HG03064 (cell line): ENCODE results near the gene ZNF185.

Source experiments
- ATAC-seq: cut with Tn5 transposase; IDR thresholded peaks from one replicate; pipeline ENCODE4 v1.9.1; 2021; ENCODE audit warnings: low read depth; ENCODE audit not compliant: unreplicated experiment

Gene ZNF185

GRCh38 chrX:152893980-152894610, 3.8 kb upstream of the ZNF185 start:
- no peak for ATAC-seq

GRCh38 chrX:152895121-152895520, 2.7 kb upstream of the ZNF185 start:
- no peak for ATAC-seq

- ATAC-seq, result no peak
Observed at GRCh38 chrX:152895724-152896420, 2.0 kb upstream of the ZNF185 start.

DNA sequence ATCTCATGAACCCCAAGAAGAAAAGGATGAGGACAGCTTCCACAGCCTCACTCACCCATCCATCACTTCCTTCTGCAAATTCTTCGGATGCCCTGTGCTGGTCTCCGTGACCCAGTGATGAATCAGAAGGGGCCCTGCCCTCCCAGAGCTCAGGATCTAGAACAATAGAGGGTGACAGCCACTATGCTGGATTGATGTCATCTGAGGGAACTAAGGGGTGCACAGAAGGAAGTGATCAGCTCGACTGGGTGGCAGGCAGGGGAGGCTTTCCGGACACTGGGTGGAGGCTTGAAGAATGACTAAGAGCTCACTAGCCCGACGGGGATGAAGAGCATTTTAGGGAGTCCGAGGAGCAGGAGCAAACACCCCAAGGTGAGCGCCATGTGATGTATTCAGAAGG, 1.4 kb upstream of the ZNF185 start:
- ATAC-seq, result no peak

GRCh38 chrX:152898442-152898841, 575 bp downstream of the ZNF185 start:
- no peak for ATAC-seq

DNA sequence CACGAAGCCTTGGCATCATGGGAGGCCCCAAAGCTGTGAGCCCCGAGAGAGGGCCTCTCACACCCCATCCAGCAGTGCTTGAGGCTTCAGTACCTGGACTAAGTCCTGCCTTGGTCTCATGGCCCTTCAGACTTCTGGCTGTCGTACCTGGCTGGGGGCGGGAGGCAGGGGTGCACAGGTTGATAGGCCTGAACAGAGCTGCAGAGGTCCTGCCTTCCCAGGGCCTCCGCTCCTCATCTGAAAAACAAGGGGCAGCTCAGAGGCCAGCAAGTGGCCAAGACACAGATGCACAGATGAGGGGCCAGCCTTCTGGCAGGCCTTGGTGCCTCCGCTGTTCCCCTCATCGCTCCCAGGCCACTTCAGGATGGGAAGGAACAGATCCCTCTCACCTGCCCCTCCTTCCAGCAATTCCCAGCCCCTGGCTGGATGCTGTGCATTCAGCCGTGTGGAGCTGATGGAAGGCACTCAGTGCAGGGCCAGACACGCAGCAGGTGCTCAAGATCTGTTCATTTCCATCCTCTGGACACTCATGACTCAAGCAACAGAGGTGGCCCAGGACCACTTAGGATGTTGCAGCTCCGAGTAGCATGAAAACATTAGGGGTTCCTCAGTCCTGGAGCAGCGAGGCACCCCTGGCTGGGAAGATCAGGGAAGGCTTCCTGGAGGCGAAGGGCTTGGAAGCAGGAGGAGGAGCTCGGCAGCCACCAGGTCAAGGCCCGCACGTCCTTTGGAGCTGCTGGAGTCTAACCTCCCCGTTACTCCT, 1.4 kb downstream of the ZNF185 start:
- ATAC-seq, result no peak

DNA sequence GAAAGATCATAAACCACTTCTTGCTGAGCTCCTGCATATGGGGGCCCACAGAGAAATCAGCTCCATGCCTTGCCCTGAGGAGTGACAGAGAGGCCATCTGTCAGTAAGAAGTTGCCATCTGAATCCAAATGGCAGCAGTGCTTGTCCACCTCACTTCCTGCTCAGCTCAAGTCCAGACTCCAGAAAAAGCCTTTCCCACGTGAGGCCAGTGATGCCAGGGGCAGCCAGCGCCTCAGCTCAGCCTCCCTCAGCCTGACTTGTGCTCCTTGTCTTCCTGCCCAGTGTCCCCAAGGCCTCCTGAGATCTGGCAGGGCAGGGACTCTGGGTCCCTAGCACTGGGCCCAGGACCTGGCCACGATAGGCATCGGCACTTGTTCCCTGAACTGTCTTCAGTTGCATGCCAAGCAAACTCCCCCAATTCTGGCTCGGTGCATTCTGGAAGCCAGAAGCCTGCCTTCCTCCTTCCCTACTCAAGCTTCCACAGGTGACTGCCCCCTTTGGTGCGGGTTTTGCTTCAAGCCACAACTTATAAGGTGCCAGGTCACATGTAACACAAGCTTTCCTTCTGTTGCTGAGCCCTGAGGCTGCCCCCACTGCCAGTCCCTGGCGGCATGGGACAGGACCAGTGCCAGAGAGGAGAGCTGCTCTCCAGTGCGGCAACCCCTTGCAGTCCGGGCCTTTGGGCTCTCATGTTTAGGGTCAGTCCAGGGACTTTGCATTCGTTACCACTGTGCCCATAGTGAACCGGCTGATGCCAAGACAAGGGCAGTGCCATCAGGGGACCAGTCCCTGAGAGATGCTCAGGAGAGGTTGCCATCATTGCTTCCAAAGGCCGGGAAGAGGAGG, 2.2 kb downstream of the ZNF185 start:
- ATAC-seq, result no peak

DNA sequence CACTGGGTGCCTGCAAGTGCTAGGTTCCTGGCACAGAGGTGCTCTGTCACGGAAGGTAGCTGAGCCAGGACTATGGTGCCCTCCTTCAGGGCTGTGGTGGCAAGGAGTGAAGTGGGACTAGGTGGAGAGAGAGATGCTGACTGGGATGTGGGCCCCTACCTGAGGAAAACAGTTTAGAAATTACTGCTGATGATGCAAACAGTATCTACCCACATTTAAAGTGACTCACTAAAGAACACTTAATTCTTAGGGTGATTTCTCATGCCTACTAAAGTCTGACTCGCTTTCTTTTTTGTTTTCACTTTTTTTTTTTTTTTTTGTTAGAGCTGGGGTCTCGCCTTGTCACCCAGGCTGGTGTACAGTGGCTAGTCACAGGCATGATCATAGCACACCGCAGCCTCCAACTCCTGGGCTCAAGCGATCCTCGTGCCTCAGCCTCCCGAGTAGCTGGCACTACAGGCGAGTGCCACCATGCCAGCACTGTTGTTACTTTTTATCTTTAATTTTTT, 3.1 kb downstream of the ZNF185 start:
- ATAC-seq, result no peak

- ATAC-seq, result no peak
Observed at GRCh38 chrX:152901816-152902501, 4.1 kb downstream of the ZNF185 start.

GRCh38 chrX:152902502-152902820, 4.6 kb downstream of the ZNF185 start:
- ATAC-seq, result no peak

GRCh38 chrX:152903589-152903988, 5.7 kb downstream of the ZNF185 start:
- no peak for ATAC-seq

GRCh38 chrX:152904151-152905080, 6.5 kb downstream of the ZNF185 start:
- no peak for ATAC-seq

DNA sequence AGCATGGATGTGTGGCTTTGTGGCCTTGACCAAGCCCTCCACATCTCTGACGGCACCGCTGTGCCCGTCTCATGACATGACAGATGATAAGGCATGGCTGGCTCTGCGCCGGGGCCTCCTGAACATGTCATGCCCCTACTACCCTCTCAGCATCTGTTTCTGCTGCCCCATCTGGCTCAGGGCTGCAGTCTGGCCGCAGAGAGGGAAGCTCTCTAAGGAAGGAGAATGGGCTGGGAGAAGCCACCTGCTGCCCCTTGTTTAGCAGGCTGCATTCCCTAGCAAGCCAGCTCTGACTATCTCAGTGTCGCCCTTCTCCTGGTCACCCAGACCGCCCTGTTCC, 7.2 kb downstream of the ZNF185 start:
- ATAC-seq, result no peak

DNA sequence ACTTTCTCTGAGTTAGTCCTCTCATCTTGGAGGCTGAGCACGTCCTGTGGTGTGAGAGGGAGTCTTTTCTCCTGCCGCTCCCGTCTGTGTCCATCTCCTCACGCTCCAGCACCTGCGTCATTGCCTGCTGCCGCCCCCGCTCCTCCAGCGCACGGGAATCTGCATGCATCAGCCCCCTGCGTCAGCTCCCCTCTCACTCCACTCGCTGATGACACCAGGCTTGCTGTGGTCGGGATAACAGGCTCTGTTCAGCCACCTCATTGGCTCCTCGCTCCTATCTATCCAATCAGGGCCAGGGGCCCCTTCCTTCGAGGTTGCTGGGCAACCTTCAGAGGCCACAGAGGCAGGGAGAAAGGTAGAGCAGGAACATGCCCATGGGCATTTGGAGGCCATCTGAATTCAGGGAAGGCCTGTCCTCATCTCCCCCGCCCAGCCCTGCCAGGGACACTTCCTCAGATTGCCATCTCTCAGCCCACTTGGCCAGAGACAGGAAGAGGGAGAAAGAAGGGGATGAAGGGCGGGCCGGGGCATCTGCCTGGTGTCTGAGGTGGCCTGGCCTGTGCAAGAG, 9.3 kb downstream of the ZNF185 start:
- no peak for ATAC-seq

DNA sequence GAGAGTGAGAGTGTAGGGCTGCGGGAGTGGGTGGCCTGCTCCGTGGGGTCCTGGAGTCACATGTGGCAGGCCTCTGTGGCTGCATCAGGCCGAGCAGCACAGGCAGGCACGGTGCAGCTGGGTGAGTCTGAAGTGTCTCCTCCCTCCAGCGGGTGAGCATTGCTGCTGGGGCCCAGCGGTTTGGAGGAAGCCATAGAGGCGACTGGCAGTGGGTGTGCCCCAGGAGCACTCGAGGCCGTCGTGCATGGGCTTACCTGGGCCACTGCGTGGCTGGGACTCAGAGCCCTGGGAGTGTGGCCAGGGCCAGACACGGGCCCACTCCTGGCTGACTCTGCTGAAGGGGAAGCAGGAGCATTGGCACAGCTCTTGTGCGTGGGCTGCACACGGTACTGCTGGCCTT, 10.6 kb downstream of the ZNF185 start:
- ATAC-seq, result no peak

GRCh38 chrX:152910018-152910417, 12.2 kb downstream of the ZNF185 start:
- ATAC-seq, result peak; percentile 80

GRCh38 chrX:152912106-152912505, 14.2 kb downstream of the ZNF185 start:
- no peak for ATAC-seq

GRCh38 chrX:152912641-152913040, 14.8 kb downstream of the ZNF185 start:
- ATAC-seq, result no peak

DNA sequence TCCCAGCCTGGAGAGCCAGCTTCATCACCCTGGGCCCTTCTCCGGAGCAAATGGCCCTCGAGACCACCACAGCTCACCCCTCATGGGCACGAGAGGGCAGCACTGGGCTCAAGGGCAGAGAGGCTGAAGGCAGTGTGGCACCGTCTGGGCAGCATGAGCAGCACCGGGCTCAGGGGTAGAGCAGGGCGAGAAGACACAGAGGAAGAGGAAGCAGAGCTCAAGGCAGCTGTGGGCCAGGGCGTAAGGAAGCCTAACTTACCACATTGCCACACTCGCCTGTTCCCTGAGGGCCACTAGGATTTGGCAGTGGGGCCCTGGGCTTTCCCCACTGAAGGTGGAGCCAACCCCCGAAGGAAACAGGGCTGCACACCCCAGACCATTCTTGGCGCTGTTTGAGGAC, 15.5 kb downstream of the ZNF185 start:
- no peak for ATAC-seq
